Suprapubic skin (tissue), 4 donors: ENCODE data around the gene ASTN2.
A peak's percentile ranks its signal among the peaks of the same experiment; 100 is the strongest.

Experiments
- CTCF ChIP-seq, 2 donors: fragments of 200-600 bp in 1 of 2; fragments of 450-650 bp in 1 of 2; sonication (generic) in 1 of 2; IDR thresholded peaks; one replicate each; pipeline ENCODE4 v1.5.1; 2016 to 2019; ENCODE audit warnings: antibody characterized with exemption in 2 of 2, mild to moderate bottlenecking in 1 of 2, moderate library complexity in 1 of 2
- EP300 ChIP-seq: sonication (generic); formaldehyde crosslinking; IDR thresholded peaks from one replicate; pipeline ENCODE4 v1.6.1; 2017; ENCODE audit warnings: antibody characterized with exemption
- POLR2A ChIP-seq, 2 donors: fragments of 450-650 bp; IDR thresholded peaks; one replicate each; pipeline ENCODE4 v1.6.1; 2017; ENCODE audit warnings: antibody characterized with exemption in 2 of 2, mild to moderate bottlenecking in 2 of 2, moderate library complexity in 2 of 2
- POLR2AphosphoS5 ChIP-seq, 3 donors: sonication (generic); formaldehyde crosslinking; IDR thresholded peaks; one replicate each; pipeline ENCODE4 v1.6.1; 2017; ENCODE audit warnings: antibody characterized with exemption in 3 of 3

- no peak for TF ChIP-seq CTCF (IDR thresholded peaks at IDR 0.05)
- TF ChIP-seq POLR2A (IDR thresholded peaks at IDR 0.05): no peak
- TF ChIP-seq POLR2AphosphoS5 (IDR thresholded peaks at IDR 0.05): peak in 2 of 3 donors; percentile 36 to 90
- no peak for TF ChIP-seq EP300
Measured at GRCh38 chr9:116647515-116647809, 767.4 kb downstream of the ASTN2 start.
